Mesendoderm (in vitro differentiated cells): ENCODE data around the gene LHB.
"Not testable (repeated sequence)": the region's sequence is repeated elsewhere in the genome, so short reads cannot be mapped to it uniquely, and the experiment has no call there.

ENCODE experiments used
- DNase-seq: peaks from one replicate; pipeline ENCODE4 v3.0.0; 2013
- H2AK5ac ChIP-seq: 2 replicates; pipeline ENCODE4 v1.6.1; 2013; ENCODE audit warnings: low read length, inconsistent platforms
- H2BK120ac ChIP-seq: 2 replicates; pipeline ENCODE4 v1.6.1; 2013; ENCODE audit warnings: low read depth, mild to moderate bottlenecking, low read length, moderate library complexity, mixed read lengths
- H2BK15ac ChIP-seq: replicated peaks from 2 replicates; pipeline ENCODE4 v1.6.1; 2013; ENCODE audit warnings: low read depth, mild to moderate bottlenecking, moderate library complexity
- H2BK5ac ChIP-seq: 2 replicates; pipeline ENCODE4 v1.6.1; 2013; ENCODE audit warnings: low read length, inconsistent platforms
- H3K18ac ChIP-seq: 2 replicates; pipeline ENCODE4 v1.6.1; 2013; ENCODE audit warnings: mild to moderate bottlenecking, low read length, mixed read lengths
- H3K23ac ChIP-seq: one replicate; pipeline ENCODE4 v1.6.1; 2013; ENCODE audit warnings: low read length
- H3K27ac ChIP-seq: 2 replicates; pipeline ENCODE4 v1.5.1; 2013; ENCODE audit warnings: low read depth, mild to moderate bottlenecking, inconsistent platforms, low read length, moderate library complexity
- H3K27me3 ChIP-seq: 2 replicates; pipeline ENCODE4 v1.6.1; 2013; ENCODE audit warnings: low read length, control low read depth, mild to moderate bottlenecking, inconsistent platforms; ENCODE audit not compliant: insufficient read depth, poor library complexity
- H3K36me3 ChIP-seq: 2 replicates; pipeline ENCODE4 v1.6.1; 2013; ENCODE audit warnings: low read length, inconsistent platforms; ENCODE audit not compliant: control insufficient read depth, insufficient read depth
- H3K4ac ChIP-seq: one replicate; pipeline ENCODE4 v1.6.1; 2013; ENCODE audit warnings: low read depth, mild to moderate bottlenecking, low read length, moderate library complexity
- H3K4me1 ChIP-seq: 2 replicates; pipeline ENCODE4 v1.6.1; 2013; ENCODE audit warnings: low read depth, low read length, inconsistent platforms; ENCODE audit not compliant: control insufficient read depth
- H3K4me2 ChIP-seq: 2 replicates; pipeline ENCODE4 v1.6.1; 2013; ENCODE audit warnings: low read length
- H3K4me3 ChIP-seq: 2 replicates; pipeline ENCODE4 v1.5.1; 2013; ENCODE audit warnings: mild to moderate bottlenecking, low read length
- H3K56ac ChIP-seq: one replicate; pipeline ENCODE4 v1.6.1; 2013; ENCODE audit warnings: low read length
- H3K79me1 ChIP-seq: 2 replicates; pipeline ENCODE4 v1.6.1; 2013; ENCODE audit warnings: low read length, inconsistent platforms
- H3K79me2 ChIP-seq: 2 replicates; pipeline ENCODE4 v1.6.1; 2013; ENCODE audit warnings: mild to moderate bottlenecking, low read length; ENCODE audit not compliant: control insufficient read depth, insufficient read depth
- H3K9ac ChIP-seq: 2 replicates; pipeline ENCODE4 v1.6.1; 2013; ENCODE audit warnings: low read length, inconsistent platforms
- H4K5ac ChIP-seq: one replicate; pipeline ENCODE4 v1.6.1; 2013; ENCODE audit warnings: low read length
- H4K8ac ChIP-seq: one replicate; pipeline ENCODE4 v1.6.1; 2013; ENCODE audit warnings: low read depth, mild to moderate bottlenecking, control low read depth, low read length, moderate library complexity
- WGBS: extraction: QIAGEN DNeasy Blood & Tissue Kit; methylation state at CpG from one replicate; pipeline ENCODE4 v1.1.7; 2013; ENCODE audit warnings: low lambda C conversion rate, missing lambda C conversion rate; ENCODE audit not compliant: insufficient coverage; ENCODE audit errors: extremely low coverage; 5-methylcytosine and 5-hydroxymethylcytosine counted together

The LHB gene

GRCh38 chr19:49024233-49024632 lies 7.3 kb upstream of the LHB start, which contains the start of gene CGB3:
Gene CGB3, minus strand, starts transcription at chr19:49024333. Its CDS starts 362 bp downstream, at chr19:49023971.
- H3K27me3 ChIP-seq, H3K79me1 ChIP-seq, H3K56ac ChIP-seq, H2BK5ac ChIP-seq, H3K79me2 ChIP-seq, H4K8ac ChIP-seq, H3K9ac ChIP-seq, H4K5ac ChIP-seq, H2AK5ac ChIP-seq, H3K27ac ChIP-seq, H3K4me3 ChIP-seq, H2BK15ac ChIP-seq, H3K23ac ChIP-seq, H3K18ac ChIP-seq, H3K4ac ChIP-seq, H2BK120ac ChIP-seq, H3K36me3 ChIP-seq, DNase-seq, H3K4me1 ChIP-seq, H3K4me2 ChIP-seq: not testable (repeated sequence)
- WGBS: no CpG with 5 or more reads among the region's 15 CpGs

- Histone ChIP-seq H3K36me3 (no peaks in the 10 kb centered on the region), H3K79me1 (no peaks in the 10 kb centered on the region), H3K4me1 (no peaks in the 10 kb centered on the region), H3K18ac (no peak overlapping the region), H3K4me3 (no peak overlapping the region), H2BK120ac (no peak overlapping the region), H3K4ac (no peak overlapping the region), H3K27me3 (no peaks in the 10 kb centered on the region), H4K5ac (no peak overlapping the region), H2BK15ac (no peak overlapping the region), H3K56ac (no peak overlapping the region), H2AK5ac (no peak overlapping the region), H3K4me2 (no peak overlapping the region), H4K8ac (no peak overlapping the region), H3K79me2 (no peaks in the 10 kb centered on the region), H3K23ac (no peak overlapping the region), H3K9ac (no peak overlapping the region), H2BK5ac (no peak overlapping the region), H3K27ac (no peak overlapping the region)
- no CpG with 5 or more reads among the region's 9 CpGs for WGBS
- DNase-seq: no peak
These were observed 5.2 kb upstream of the LHB start for GRCh38 chr19:49022116-49022515.

GRCh38 chr19:49020931-49021895 lies 4.3 kb upstream of the LHB start:
- Histone ChIP-seq H3K4ac (no peak overlapping the region), H3K9ac (no peak overlapping the region), H3K27me3 (no peaks in the 10 kb centered on the region), H2AK5ac (no peak overlapping the region), H3K4me2 (no peak overlapping the region), H2BK5ac (no peak overlapping the region), H4K8ac (no peak overlapping the region), H4K5ac (no peak overlapping the region), H3K56ac (no peak overlapping the region), H3K18ac (no peak overlapping the region), H2BK15ac (no peak overlapping the region), H3K36me3 (no peaks in the 10 kb centered on the region), H2BK120ac (no peak overlapping the region), H3K4me1 (no peaks in the 10 kb centered on the region), H3K79me1 (no peaks in the 10 kb centered on the region), H3K23ac (no peak overlapping the region), H3K79me2 (no peaks in the 10 kb centered on the region), H3K27ac (no peak overlapping the region), H3K4me3 (no peak overlapping the region)
- DNase-seq: no peak
- WGBS: no CpG with 5 or more reads among the region's 16 CpGs

- Histone ChIP-seq H3K27me3 (no peaks in the 10 kb centered on the region), H4K5ac (no peak overlapping the region), H2AK5ac (no peak overlapping the region), H3K18ac (no peak overlapping the region), H3K79me1 (no peaks in the 10 kb centered on the region), H3K36me3 (no peaks in the 10 kb centered on the region), H3K27ac (no peak overlapping the region), H2BK120ac (no peak overlapping the region), H3K23ac (no peak overlapping the region), H4K8ac (no peak overlapping the region), H3K9ac (no peak overlapping the region), H3K4me3 (no peak overlapping the region), H3K79me2 (no peaks in the 10 kb centered on the region), H3K4ac (no peak overlapping the region), H2BK5ac (no peak overlapping the region), H2BK15ac (no peak overlapping the region), H3K4me1 (no peaks in the 10 kb centered on the region), H3K4me2 (no peak overlapping the region), H3K56ac (no peak overlapping the region)
- no CpG with 5 or more reads among the region's 11 CpGs for WGBS
- DNase-seq: peak; percentile 53
These were observed 3.5 kb upstream of the LHB start for GRCh38 chr19:49020342-49020741.

- no peak overlapping the region for H3K4me3 ChIP-seq
- no peaks in the 10 kb centered on the region for H3K4me1 ChIP-seq
- no CpG with 5 or more reads among the region's 41 CpGs for WGBS
- H3K27ac ChIP-seq: no peak overlapping the region
- H3K4ac ChIP-seq: no peak overlapping the region
- no peak overlapping the region for H3K9ac ChIP-seq
- H3K27me3 ChIP-seq: no peaks in the 10 kb centered on the region
- H3K36me3 ChIP-seq: no peaks in the 10 kb centered on the region
- H2BK120ac ChIP-seq: no peak overlapping the region
- no peak overlapping the region for H3K23ac ChIP-seq
- no peak overlapping the region for H2BK15ac ChIP-seq
- no peak overlapping the region for H4K5ac ChIP-seq
- H4K8ac ChIP-seq: no peak overlapping the region
- no peaks in the 10 kb centered on the region for H3K79me2 ChIP-seq
- H2AK5ac ChIP-seq: no peak overlapping the region
- H2BK5ac ChIP-seq: no peak overlapping the region
- H3K4me2 ChIP-seq: no peak overlapping the region
- H3K79me1 ChIP-seq: no peaks in the 10 kb centered on the region
- H3K18ac ChIP-seq: no peak overlapping the region
- peak; percentile 57 for DNase-seq
- peak overlapping the region; percentile 42 for H3K56ac ChIP-seq
These were observed 2.5 kb upstream of the LHB start for GRCh38 chr19:49019242-49019932.
